Measurements from ENCODE around the gene DENND4C.

DNA sequence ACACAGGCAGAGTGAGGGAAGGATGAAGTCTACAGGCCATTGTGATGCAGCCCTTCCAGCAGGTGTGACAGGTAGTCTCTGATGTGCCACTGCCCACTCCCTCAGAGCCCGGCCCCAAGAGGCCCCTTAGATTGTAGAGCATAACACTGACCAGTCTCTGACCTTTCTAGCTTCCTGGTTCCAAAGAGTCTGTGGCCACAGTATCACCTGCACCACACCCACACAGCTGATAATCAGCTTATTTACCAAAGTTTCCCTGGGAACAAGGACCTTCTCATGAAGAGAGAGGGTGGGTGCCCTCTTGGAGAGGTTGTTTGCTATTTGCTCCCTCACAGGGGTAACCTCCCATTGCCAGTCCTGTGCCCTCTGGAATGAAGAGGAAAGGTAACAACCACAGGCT is 167.4 kb downstream of the DENND4C start:
- TF ChIP-seq, protein P1, sequence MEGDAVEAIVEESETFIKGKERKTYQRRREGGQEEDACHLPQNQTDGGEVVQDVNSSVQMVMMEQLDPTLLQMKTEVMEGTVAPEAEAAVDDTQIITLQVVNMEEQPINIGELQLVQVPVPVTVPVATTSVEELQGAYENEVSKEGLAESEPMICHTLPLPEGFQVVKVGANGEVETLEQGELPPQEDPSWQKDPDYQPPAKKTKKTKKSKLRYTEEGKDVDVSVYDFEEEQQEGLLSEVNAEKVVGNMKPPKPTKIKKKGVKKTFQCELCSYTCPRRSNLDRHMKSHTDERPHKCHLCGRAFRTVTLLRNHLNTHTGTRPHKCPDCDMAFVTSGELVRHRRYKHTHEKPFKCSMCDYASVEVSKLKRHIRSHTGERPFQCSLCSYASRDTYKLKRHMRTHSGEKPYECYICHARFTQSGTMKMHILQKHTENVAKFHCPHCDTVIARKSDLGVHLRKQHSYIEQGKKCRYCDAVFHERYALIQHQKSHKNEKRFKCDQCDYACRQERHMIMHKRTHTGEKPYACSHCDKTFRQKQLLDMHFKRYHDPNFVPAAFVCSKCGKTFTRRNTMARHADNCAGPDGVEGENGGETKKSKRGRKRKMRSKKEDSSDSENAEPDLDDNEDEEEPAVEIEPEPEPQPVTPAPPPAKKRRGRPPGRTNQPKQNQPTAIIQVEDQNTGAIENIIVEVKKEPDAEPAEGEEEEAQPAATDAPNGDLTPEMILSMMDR (IDR thresholded peaks at IDR 0.05) = no peak
- TF ChIP-seq POLR2A (IDR thresholded peaks at IDR 0.05) = no peak

Data from testis (tissue), 2 donors.